Measurements from ENCODE around the gene VPS4A.
"Not testable (repeated sequence)": the region's sequence is repeated elsewhere in the genome, so short reads cannot be mapped to it uniquely, and the experiment has no call there.

The VPS4A gene

DNA sequence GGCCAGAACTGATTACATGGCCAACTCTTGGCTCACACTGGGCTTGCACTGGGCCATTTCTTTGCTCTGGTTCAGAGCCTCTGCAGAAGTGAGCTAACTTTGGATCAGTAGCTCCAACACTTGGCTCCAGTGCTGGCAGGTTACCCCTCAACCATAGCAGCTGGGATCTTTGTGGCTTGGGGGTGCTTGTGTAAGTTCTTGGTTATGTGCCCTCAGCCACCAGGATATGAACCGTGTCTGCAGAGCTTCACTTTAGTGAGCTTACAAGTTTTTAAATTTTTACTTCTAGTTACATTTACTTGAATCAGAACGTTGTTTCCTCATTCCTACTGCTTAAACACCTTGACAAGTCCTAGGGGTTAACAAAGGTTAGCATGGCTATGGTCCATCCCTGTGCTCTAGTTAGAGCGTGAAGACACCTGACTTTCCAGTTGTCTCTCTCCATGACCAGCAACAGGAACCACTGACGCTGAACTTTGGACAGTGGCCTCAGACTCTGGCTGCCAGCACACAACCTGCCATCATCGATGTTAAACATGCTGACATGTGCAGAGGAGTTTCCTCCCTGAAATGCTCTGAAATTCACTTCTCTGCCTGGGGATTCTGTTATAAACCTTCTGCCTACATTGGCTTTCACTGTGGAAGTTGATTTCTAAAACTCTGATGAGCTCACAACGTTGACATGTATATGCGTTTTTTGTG, 15.2 kb downstream of the VPS4A start:
- no peak for DNase-seq (ENCODE audit: extremely low read depth in 1 of 2, low read depth in 1 of 2)

DNA sequence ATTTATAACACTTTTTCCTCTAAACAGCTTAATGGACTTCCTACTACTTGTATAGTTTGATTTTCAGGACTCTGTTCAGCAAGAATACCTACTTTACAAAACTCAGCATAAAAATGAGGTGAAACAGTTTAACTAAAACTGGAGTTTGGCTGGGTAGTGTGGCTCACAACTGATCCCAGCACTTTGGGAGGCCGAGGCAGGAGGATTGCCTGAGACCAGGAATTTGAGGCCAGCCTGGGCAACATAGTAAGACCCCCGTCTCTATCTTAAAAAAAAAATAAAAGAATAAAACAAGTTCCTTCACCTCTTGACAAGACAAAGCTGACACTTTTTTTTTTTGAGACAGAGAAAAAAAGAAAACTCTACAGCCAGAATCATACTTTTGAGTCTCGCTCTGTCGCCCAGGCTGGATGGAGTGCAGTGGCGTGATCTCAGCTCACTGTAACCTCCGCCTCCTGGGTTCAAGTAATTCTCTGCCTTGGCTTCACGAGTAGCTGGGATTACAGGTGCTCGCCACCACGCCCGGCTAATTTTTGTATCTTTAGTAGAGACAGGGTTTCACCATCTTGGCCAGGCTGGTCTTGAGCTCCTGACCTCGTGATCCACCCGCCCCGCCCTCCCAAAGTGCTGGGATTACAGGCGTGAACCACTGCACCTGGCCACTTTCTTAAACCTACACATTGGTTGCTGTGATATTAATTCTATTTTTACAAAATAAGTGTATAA, 16.6 kb downstream of the VPS4A start:
- DNase-seq (ENCODE audit: extremely low read depth in 1 of 2, low read depth in 1 of 2): no peak

DNA sequence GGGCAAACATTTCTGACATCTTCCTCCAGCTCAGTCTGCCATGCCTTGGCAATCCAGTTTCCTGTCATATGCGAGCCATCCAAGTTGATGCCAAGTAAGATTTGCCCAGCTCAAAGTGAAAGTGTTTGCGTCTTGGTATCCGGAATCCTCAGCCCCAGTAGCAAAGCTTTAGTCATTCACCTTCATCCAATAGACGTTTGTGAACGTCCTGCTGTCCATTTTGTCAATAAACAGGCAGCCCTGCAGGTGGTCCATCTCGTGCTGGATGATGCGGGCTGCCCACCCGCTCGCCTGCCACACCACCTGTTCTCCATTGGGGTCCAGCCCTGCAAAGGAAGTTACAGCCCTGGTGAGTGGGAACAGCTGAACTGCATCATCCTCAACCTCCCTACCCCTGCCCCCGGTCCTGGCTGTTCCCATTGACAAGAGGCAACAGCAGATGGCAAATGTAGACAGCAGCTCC, 17.7 kb downstream of the VPS4A start:
- DNase-seq (ENCODE audit: extremely low read depth in 1 of 2, low read depth in 1 of 2): no peak

DNA sequence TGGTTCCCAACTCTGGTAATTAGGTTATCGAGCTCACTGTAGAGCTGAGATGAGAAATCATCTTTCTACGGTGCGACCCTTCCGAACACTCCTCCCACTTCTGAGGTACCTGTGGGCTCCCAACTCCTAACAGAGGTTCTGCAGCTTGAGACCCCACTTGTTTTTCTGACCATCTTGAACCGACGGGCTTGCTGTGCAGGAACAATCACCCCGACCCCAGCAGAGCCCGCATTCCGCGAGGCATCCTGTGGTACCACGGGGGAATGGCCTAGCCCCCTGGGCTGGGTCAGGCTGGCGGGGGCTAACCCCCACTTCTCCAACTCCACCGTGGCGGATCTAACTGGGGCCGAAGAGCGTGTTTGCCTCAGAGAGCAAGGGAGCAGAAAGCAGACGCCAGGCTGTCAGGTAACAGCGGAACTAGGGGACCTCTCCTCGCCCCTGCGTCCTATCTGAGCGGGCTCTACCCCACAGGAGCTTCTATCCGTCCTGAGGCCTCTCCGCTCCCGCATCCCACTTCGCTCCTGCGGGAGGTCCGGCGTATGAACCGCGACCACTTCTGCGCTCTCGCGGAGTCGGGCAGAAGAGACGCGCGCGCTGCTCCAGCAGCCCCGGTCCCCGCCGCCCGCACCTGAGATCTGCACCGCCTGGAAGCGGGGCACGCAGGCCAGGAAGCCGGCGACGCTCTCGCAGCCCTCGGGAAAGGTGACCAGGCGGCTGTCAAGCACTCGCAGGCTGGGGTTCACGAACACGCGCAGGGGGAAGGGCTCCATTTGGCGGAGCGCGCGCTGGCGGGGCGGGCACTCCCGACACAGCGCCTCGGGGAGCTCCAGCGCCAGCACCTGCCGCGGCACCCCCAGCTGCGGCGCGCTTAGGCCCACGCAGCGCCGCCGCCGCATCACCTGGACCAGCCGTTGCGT, 18.5 kb downstream of the VPS4A start:
- DNase-seq (ENCODE audit: extremely low read depth in 1 of 2, low read depth in 1 of 2): peak in 1 of 2 donors; percentile 22

DNA sequence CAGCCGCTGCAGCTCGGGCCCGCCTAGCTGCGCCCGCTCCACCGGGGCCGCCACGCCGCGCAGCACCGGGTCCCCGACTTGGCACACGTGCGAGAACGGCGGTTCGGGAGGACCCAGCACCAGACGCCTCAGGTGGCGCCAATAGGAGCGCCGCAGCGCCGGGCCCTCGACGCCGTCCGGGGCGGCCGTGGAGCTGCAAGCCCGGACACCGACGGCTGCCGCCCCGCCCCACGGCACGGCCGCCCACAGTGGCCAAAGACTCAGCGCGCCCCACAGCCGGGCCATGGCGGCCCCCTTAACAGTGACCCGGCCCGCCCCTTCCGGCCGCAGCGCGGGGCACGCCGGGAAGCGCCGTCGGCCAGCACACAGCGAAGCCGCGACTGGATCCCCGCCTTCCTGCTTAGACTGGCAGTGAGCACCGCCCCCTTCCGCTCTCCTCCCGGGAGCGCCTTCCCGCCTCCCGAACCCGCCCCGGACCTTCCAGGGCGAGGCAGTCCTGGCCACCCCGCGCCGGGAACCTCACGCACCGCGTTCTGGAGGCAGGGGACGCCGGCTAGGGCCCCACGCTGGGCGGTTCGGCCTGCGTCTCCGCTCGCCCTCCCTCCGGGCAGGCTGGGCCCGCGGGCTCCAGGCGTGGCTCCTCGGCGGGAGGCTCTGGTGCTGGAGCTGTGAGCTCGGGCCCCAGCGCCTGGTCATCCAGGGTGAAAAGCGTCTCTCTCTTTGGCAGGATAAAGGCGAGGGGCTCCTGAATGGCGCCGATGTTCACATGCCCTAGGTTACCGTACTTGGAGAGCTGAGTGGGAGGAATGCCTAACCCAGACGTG, 19.3 kb downstream of the VPS4A start, which contains the start of gene PDF:
PDF (minus strand) TSS at position 303 of the 824 bp plus-strand sequence; CDS start at position 285, 18 bp downstream.
- DNase-seq (ENCODE audit: extremely low read depth in 1 of 2, low read depth in 1 of 2): peak; percentile 43 to 73

DNA sequence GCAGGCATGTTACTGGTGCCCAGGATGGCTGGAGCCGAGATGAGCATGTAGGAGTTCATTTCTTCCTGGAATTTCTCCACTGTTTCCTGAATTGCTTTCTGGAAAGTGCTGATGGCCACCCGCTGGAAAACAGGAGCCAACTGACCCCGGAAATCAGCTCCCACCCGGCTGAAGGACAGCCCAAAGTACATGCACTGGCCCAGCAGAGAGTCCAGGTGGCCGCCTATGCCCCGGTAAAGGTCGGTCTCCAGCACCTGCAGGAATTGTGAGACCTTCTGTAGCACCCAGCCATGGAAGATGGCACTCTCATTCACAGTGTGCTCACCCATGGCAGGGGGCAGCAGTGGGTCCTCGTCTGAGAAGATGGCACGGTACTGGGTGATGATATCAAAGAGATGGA, 23.5 kb downstream of the VPS4A start:
- no peak for DNase-seq (ENCODE audit: extremely low read depth in 1 of 2, low read depth in 1 of 2)

DNA sequence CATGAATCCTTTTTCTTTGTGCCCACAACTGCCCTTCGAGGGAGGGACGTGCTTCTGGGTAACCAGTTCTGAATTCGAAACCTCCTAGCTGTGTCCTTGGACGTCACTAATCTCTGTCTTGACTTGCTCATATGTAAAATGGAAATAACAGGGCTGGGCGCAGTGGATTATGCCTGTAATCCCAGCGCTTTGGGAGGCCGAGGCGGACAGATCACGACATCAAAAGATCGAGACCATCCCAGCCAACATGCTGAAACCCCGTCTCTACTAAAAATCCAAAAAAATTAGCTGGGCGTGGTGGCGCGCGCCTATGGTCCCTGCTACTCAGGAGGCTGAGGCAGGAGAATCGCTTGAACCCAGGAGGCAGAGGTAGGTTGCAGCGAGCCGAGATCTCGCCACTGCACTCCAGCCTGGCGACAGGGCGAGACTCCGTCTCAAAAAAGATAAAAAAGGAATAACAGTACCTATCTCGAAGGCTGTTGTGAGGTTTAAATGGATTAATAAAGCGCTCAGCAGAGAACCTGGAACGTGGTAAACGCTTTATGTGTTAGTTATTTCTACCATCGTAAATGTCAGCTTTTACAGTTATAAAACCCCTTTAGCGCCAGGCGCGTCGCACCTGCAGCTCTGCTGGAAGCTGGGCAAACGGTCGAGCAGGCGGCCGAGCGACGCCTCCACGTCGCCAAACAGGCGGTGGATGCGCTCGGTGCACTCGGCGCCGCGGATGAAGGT, 27.6 kb downstream of the VPS4A start:
- no peak for DNase-seq (ENCODE audit: extremely low read depth in 1 of 2, low read depth in 1 of 2)

DNA sequence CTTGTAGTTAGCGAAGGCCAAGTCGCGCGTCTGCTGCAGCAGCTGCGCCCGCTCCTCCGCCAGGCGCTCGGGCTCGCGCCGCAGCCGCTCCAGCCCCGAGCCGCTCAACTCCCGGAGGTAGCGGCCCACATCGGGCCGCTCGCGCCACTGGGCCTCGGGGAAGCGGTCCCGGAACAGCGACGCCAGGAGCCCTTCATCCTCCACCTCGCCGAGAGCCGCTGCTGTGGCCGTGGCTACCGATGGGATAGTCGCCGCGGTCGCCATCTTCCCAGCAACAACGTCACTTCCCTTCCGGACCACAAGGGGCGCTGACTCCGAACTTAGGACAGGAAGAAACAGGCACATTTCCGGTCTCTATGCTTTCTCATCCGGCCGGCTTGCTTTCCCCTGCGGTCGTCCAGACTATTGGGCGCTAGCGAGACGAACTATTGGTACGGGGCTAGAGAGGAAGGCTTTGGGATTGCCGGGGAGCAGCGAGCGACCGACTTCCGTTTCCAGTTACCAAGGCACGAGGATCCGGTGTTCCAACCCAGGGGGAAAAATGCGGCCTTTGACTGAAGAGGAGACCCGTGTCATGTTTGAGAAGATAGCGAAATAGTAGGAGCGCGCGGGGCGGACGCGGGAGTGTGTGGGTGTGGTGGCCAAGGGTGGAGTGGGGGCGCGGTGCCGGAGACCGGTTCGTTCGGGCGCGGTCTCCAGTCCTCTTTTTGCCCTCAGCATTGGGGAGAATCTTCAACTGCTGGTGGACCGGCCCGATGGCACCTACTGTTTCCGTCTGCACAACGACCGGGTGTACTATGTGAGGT, 28.3 kb downstream of the VPS4A start, which contains the start of the genes COG8 and NIP7:
COG8 (minus strand) TSS at position 276 of the 806 bp plus-strand sequence; CDS start at position 264, 12 bp downstream.
NIP7 (plus strand) TSS at position 484 of the 806 bp plus-strand sequence; CDS start at position 542, 58 bp downstream.
- peak; percentile 81 to 83 for DNase-seq (ENCODE audit: extremely low read depth in 1 of 2, low read depth in 1 of 2)

DNA sequence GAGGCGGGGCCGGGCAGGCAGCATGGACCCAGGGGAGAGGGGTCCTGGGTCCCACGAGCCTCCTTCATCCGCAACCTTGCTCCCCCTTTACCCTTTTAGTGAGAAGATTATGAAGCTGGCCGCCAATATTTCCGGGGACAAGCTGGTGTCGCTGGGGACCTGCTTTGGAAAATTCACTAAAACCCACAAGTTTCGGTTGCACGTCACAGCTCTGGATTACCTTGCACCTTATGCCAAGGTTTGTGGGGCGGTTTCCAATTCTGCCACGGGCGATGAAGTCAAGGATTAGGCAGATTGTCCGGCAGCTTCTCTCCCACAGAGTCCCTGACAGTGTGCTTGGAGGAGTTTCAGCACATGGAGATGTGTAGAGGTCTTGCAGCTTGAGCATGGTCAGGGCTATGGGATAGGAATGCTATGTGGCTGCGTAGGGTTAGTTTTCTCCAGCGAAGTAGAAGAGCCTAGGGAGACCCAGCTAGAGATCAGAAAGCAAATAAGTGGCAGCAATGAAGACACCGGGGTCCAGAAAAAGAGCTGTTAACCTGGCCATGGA, 29.0 kb downstream of the VPS4A start:
- DNase-seq (ENCODE audit: extremely low read depth in 1 of 2, low read depth in 1 of 2): no peak

DNA sequence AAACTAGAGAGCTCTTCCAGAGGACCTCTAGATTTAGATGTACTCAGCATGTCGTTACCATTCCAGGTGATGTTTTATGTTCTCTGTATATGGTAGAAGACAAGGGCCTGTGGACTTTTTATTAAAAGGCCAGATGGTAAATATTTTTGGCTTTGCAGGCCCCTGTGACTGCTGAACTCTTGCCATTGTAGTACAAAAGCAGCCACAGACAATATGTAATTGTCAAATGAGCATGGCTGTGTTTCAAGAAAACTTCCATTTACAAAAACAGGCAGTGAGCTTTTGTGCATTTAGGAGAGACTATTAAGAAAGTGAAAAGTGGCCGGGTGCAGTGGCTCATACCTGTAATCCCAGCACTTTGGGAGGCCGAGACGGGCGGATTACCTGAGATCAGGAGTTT, 33.0 kb downstream of the VPS4A start:
- DNase-seq (ENCODE audit: extremely low read depth in 1 of 2, low read depth in 1 of 2): no peak

DNA sequence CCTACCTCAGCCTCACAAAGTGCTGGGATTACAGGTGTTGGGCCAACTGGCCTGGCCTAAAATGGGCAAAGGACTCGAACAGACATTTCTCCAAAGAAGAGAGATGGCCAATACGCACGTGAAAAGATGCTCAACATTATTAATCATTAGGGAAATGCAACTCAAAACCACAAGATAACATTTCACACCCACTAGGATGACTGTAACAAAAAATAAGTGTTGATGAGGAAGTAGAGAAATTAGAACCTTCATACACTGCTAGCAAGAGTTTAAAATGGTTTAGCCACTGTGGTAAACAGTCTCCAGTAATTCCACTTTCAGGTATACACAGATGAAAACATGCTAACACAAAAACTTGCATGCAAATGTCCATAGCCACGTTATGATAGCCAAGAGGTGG, 34.8 kb downstream of the VPS4A start:
- DNase-seq (ENCODE audit: extremely low read depth in 1 of 2, low read depth in 1 of 2): no peak

DNA sequence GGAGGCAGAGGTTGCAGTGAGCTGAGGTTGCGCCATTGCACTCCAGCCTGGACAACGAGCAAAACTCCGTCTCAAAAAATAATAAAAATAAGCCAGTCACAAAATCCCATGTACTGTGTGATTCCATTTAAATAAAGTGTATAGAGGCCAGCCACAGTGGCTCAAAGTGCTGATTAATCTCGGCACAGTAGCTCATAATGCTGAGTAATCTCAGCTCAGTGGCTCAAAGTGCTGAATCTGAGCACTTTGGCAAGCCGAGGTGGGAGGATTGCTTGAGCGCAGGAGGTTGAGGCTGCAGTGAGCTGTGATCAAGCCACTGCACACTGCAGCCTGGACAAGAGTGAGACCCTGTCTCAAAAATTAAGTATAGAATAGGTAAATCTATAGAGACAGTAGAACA, 35.5 kb downstream of the VPS4A start:
- no peak for DNase-seq (ENCODE audit: extremely low read depth in 1 of 2, low read depth in 1 of 2)

DNA sequence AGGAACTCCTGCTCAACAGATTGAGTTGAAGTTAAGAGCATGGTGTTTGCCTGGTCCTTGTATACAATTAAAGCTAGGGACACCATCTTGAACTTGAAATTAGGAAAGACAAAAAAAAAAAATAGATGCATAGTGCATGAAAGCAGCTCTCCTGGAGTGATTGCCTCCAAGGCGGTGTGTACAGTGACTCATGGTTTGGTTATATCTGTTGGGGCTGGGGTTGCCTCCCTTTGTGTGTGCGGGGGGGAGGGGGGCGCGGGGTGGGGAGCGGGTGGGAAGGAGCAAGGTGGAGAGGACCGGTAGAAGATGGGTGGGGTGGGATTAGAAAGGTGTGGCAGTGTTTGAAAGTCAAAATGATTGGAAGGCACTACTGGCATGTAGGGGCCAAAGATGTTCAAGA, 37.1 kb downstream of the VPS4A start:
- DNase-seq (ENCODE audit: extremely low read depth in 1 of 2, low read depth in 1 of 2): no peak

DNA sequence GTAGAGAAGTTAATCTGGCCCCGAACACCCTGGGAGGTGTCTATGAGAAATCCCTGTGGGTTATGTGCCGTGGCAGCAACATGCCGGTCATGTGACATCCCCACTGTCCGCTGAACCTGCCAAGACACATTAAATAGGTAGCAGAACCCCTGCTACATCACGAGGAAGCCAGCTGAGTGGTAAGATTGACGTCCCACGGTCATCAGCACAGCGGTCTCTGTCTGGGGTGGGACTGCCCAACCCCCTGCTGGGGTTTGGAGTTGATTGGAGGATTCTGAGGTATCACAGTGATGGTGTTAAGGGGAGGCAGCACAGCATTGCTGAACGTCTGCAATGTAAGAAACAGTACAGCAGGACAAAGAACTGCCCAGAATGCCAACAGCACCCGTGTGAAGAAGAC, 38.4 kb downstream of the VPS4A start:
- DNase-seq (ENCODE audit: extremely low read depth in 1 of 2, low read depth in 1 of 2): no peak

DNA sequence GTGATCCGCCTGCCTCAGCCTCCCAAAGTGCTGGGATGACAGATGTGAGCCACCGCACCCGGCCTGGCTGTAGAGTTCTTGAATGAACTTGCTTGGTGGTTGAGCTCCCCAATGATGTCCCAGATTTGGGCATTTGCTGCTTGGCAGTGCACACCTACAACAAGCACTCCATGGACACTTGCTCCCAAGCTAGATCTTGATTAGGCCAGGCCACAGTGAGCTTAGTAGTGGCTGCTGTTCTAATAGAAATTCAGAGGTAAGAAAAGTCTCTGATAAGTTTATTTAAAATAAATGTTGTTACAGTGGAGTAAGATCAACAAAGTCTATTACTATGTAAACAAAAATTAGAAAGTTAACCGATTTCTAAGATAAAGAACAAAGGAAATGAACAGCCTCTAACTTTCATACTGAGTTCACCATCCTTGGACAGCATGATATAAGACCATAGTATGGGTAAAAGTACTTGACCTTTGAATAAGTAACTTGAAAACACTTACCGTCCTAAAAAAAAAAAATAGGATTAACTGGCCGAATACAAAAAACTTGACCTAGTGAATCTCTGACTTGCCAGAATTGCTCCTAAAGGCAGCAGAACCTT, 39.5 kb downstream of the VPS4A start:
- no peak for DNase-seq (ENCODE audit: extremely low read depth in 1 of 2, low read depth in 1 of 2)

DNA sequence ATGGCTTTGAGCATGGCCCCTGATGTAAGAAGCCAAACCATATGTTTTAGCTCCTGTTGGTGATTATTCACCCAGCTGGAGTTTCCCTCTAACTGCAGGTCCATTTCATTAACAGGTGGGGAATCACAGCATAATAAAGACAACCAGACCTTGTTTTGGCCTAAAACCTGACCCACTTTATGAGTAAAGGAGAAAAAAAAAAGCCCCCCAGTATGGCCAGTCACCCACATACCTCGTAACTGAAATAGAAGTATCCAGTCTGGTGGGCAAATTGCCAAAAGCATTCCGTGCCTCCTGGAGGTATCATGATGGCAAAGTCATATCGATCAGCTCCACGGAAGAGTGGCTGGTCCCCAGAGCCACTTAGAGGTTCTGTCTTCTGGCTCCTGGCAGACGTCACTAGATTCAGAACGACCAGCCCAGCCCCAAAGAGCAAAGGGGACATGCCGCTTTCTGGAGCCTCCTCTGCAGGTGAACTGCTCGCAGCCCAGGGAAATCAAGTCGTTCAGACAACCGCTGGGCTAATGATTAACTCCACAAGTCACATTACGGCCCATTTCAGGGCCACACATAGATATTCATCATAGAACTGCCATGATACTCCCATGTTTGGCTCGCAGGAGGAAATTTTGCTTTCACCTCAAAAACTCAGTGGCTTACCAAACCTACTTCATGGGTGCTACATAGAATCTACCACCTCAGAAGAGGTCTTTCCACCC, 40.3 kb downstream of the VPS4A start, which contains the start of gene TMED6:
TMED6 (minus strand) TSS at position 478 of the 719 bp plus-strand sequence; CDS start at position 445, 33 bp downstream.
- DNase-seq (ENCODE audit: extremely low read depth in 1 of 2, low read depth in 1 of 2): no peak

DNA sequence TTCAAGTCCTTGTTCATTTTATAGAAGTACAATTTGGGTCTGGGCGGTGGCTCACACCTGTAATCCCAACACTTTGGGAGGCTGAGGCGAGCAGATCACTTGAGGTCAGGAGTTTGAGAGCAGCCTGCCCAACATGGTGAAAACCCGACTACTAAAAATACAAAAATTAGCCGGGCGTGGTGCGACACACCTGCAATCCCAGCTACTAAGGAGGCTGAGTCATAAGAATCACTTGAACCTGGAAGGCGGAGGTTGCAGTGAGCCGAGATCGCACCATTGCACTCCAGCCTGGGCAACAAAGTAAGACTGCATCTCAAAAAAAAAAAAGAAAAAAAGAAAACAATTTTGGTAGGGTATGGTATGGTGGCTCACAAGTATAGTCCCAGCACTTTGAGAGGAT, 48.9 kb downstream of the VPS4A start:
- not testable (repeated sequence) for DNase-seq (ENCODE audit: extremely low read depth in 1 of 2, low read depth in 1 of 2)

Measured in activated CD8-positive, alpha-beta memory T cell treated with anti-CD3 and anti-CD28 coated beads for 1 hour (primary cell).